PFSK-1 (cell line): Measurements from ENCODE around the gene AUTS2.

Source experiments
- FOXP2 ChIP-seq: optimal IDR thresholded peaks from 2 replicates; pipeline ENCODE3; 2011; ENCODE audit warnings: borderline replicate concordance, control low read depth, inconsistent platforms; ENCODE audit not compliant: insufficient read depth; ENCODE audit errors: extremely low read length, extremely low read depth
- POLR2AphosphoS5 ChIP-seq: IDR thresholded peaks from 2 replicates; pipeline ENCODE4 v1.6.1; 2012; ENCODE audit warnings: low read depth, mild to moderate bottlenecking, control low read depth, low read length, moderate library complexity
- SIN3A ChIP-seq: IDR thresholded peaks from 2 replicates; pipeline ENCODE4 v1.6.1; 2012; ENCODE audit warnings: mild to moderate bottlenecking, low read length, moderate library complexity, borderline replicate concordance; ENCODE audit not compliant: insufficient read depth
- TAF1 ChIP-seq: IDR thresholded peaks from 2 replicates; pipeline ENCODE4 v1.6.1; 2012; ENCODE audit warnings: low read length, control low read depth, borderline replicate concordance; ENCODE audit not compliant: insufficient read depth
- TF ChIP-seq, protein P1 (sequence below), 2 experiments: IDR thresholded peaks; 2 replicates each; pipeline versions ENCODE4 v1.6.1 to v1.8.0; 2011 to 2012; ENCODE audit warnings: low read depth in 2 of 2, low read length in 2 of 2, control low read depth in 1 of 2, inconsistent platforms in 1 of 2, mild to moderate bottlenecking in 1 of 2, moderate library complexity in 1 of 2; ENCODE audit not compliant: insufficient read depth in 1 of 2

The AUTS2 gene

DNA sequence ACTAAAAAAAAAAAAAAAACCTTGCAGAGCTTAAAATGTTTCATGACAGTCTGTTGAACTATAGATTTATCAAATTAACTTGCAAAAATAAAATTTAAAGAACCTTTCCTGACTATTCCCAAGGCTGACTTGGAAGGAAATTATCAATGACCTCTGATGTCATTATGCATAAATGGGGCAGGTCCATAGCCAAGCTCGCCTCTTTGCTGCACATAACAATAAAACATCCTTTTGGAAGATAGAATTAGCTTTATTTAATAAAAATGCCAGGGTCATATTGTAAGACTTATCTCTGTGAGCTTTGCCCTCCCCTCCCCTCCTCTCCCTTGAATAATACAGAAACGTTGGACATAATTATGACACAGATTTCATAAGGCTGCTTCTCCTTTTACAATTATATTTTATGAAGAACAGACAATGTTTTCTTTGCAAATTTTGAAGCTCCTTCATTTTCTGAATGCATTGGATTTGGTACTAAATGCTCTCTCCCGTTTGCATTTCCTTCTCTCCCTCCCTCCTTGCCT is 444.8 kb downstream of the AUTS2 start:
- TF ChIP-seq TAF1 (no peak), FOXP2 (no peak), SIN3A (no peak), POLR2AphosphoS5 (no peak)
- TF ChIP-seq, protein P1, sequence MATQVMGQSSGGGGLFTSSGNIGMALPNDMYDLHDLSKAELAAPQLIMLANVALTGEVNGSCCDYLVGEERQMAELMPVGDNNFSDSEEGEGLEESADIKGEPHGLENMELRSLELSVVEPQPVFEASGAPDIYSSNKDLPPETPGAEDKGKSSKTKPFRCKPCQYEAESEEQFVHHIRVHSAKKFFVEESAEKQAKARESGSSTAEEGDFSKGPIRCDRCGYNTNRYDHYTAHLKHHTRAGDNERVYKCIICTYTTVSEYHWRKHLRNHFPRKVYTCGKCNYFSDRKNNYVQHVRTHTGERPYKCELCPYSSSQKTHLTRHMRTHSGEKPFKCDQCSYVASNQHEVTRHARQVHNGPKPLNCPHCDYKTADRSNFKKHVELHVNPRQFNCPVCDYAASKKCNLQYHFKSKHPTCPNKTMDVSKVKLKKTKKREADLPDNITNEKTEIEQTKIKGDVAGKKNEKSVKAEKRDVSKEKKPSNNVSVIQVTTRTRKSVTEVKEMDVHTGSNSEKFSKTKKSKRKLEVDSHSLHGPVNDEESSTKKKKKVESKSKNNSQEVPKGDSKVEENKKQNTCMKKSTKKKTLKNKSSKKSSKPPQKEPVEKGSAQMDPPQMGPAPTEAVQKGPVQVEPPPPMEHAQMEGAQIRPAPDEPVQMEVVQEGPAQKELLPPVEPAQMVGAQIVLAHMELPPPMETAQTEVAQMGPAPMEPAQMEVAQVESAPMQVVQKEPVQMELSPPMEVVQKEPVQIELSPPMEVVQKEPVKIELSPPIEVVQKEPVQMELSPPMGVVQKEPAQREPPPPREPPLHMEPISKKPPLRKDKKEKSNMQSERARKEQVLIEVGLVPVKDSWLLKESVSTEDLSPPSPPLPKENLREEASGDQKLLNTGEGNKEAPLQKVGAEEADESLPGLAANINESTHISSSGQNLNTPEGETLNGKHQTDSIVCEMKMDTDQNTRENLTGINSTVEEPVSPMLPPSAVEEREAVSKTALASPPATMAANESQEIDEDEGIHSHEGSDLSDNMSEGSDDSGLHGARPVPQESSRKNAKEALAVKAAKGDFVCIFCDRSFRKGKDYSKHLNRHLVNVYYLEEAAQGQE (IDR thresholded peaks at IDR 0.05; ENCODE audit: insufficient read depth in 1 of 2, low read depth in 2 of 2, low read length in 2 of 2), result no peak

DNA sequence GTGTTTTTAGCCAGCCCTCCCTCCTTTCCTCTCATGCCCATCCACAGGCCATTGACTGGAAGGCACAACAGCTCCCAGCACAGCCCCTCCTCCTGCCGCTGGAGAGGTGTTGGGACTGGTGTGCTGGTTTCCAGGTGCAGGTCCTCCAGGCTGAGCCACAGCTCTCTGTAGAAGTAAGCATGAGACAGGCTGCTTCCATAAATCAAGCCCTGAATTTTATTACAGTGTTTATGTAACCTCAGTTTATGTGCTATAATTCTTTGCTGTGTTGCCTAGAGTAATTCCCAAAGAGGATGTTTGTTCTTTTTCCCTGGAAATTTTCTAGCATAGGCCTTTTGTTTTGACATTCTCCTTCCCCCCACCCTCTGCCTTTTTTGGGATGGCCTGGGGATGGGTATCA is 445.8 kb downstream of the AUTS2 start:
- TF ChIP-seq, protein P1 (IDR thresholded peaks at IDR 0.05; ENCODE audit: insufficient read depth in 1 of 2, low read depth in 2 of 2, low read length in 2 of 2), result no peak
- TF ChIP-seq TAF1 (no peak), FOXP2 (no peak), SIN3A (no peak), POLR2AphosphoS5 (no peak)

DNA sequence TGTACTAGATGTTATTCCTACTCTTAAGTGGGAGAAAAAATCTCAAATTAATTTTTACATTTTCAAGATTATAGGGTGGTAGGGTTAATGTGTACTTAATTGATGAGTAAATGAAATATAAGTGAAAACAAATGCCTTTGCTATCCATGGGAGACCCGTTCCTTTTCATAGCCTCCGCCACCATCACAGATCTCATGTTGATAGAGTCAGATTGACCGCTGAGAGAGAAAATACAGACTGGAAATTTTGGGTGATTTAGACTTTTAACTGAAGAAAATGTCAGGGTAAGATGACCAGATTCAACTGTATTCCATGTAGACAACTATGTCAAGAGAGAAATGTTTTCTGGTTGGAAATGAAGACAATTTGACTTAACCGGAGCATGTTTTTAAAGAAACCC is 446.2 kb downstream of the AUTS2 start:
- TF ChIP-seq POLR2AphosphoS5, result no peak
- TF ChIP-seq, protein P1 (IDR thresholded peaks at IDR 0.05; ENCODE audit: insufficient read depth in 1 of 2, low read depth in 2 of 2, low read length in 2 of 2), result no peak
- no peak for TF ChIP-seq SIN3A
- TF ChIP-seq TAF1, result no peak
- no peak for TF ChIP-seq FOXP2

DNA sequence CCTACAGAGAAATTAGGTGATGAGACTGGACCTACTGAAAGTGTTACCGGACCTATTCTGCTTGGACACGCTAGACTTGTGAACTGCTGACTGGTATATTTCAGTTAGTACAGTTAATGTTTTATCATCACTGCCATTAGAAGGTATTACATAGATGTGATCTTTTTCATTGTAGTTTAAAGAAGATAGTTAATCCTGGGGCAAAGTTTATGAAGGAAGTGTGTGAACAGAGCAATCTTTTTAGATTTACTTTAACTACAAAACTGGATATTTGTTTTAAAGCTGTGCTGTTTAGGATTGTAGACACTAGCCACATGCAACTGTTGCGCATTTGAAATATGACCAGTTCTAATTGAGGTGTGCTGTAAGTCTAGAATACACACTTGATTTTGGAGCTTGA is 446.7 kb downstream of the AUTS2 start:
- TF ChIP-seq SIN3A (no peak), POLR2AphosphoS5 (no peak), TAF1 (no peak), FOXP2 (no peak)
- TF ChIP-seq, protein P1 (IDR thresholded peaks at IDR 0.05; ENCODE audit: insufficient read depth in 1 of 2, low read depth in 2 of 2, low read length in 2 of 2), result no peak

DNA sequence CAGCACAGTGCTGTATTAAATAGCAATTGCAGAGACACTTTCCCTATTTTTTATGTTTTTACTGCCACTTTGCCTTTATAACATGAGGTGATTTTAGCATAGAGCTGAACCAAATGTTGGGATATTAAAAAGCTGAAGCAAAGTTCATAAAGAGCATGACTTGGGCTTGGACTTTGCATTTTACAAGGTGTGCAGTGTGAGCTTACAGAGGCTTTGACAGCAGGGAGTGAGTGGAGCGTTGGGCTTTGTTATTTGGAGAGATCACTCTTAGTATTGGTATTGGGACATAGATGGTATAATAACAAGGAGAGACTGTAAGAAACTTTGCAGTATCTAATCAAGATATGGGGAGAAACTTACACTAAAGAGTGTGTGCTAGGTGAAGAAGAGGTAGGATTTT is 449.1 kb downstream of the AUTS2 start:
- no peak for TF ChIP-seq TAF1
- no peak for TF ChIP-seq FOXP2
- no peak for TF ChIP-seq POLR2AphosphoS5
- no peak for TF ChIP-seq SIN3A
- TF ChIP-seq, protein P1 (IDR thresholded peaks at IDR 0.05; ENCODE audit: insufficient read depth in 1 of 2, low read depth in 2 of 2, low read length in 2 of 2), result no peak
